Measurements from ENCODE around the gene RXRA.

The RXRA gene

GRCh38 chr9:134325813-134326723, at the start of gene RXRA:
RXRA (plus strand) TSS chr9:134326455; CDS start chr9:134326632, 177 bp downstream.
- Histone ChIP-seq H3K9ac (ENCODE audit: low read depth in 1 of 2, low read length in 2 of 2) (peak within 1 kb of the TSS; percentile 90 to 95), H3K27me3 (ENCODE audit: control insufficient read depth in 2 of 2, insufficient read depth in 2 of 2, low read length in 2 of 2) (no peaks in the 10 kb centered on the region), H3K36me3 (ENCODE audit: control insufficient read depth in 2 of 2, insufficient read depth in 2 of 2, low read length in 2 of 2) (no peaks in the 10 kb centered on the region), H3K4me1 (ENCODE audit: control insufficient read depth in 2 of 2, insufficient read depth in 2 of 2, low read length in 2 of 2) (peaks cover 56 to 66% of the 10 kb centered on the region in 2 donors), H3K27ac (ENCODE audit: low read depth in 2 of 2, low read length in 2 of 2) (peak within 1 kb of the TSS; percentile 97), H3K4me3 (ENCODE audit: low read length in 2 of 2) (peak within 1 kb of the TSS; percentile 77 to 79), H3K9me3 (ENCODE audit: control insufficient read depth in 2 of 2, low read length in 2 of 2) (no peaks in the 10 kb centered on the region)

DNA sequence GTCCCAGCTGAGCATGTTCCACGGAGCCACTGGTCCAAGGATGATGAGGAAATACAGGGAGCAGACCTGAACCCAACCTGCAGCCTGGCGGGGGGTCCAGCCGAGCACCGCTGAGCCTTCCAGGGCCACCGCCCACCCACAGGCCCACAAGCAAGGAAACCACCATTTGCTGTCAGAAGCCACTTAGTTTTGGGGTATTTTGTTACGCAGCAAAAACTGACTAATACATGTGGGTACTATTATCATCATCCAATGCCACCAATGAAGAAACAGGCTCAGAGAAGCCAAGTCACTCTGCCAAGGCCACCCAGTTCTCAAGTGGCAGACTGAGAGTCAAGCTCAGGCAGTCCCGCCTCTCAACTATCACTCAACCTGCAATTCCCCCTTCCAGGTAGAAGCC, 48.0 kb upstream of the RXRA start:
- Histone ChIP-seq H3K4me1 (ENCODE audit: control insufficient read depth in 2 of 2, insufficient read depth in 2 of 2, low read length in 2 of 2) (peaks cover 0 to 4% of the 10 kb centered on the region in 2 donors), H3K4me3 (ENCODE audit: low read length in 2 of 2) (no peak overlapping the region), H3K27ac (ENCODE audit: low read depth in 2 of 2, low read length in 2 of 2) (no peak overlapping the region), H3K27me3 (ENCODE audit: control insufficient read depth in 2 of 2, insufficient read depth in 2 of 2, low read length in 2 of 2) (peaks cover 0 to 4% of the 10 kb centered on the region in 2 donors), H3K36me3 (ENCODE audit: control insufficient read depth in 2 of 2, insufficient read depth in 2 of 2, low read length in 2 of 2) (no peaks in the 10 kb centered on the region), H3K9me3 (ENCODE audit: control insufficient read depth in 2 of 2, low read length in 2 of 2) (no peaks in the 10 kb centered on the region), H3K9ac (ENCODE audit: low read depth in 1 of 2, low read length in 2 of 2) (no peak overlapping the region)

- Histone ChIP-seq H3K4me1 (ENCODE audit: control insufficient read depth in 2 of 2, insufficient read depth in 2 of 2, low read length in 2 of 2) (peaks cover 0 to 7% of the 10 kb centered on the region in 2 donors), H3K9ac (ENCODE audit: low read depth in 1 of 2, low read length in 2 of 2) (no peak overlapping the region), H3K9me3 (ENCODE audit: control insufficient read depth in 2 of 2, low read length in 2 of 2) (no peaks in the 10 kb centered on the region), H3K4me3 (ENCODE audit: low read length in 2 of 2) (no peak overlapping the region), H3K36me3 (ENCODE audit: control insufficient read depth in 2 of 2, insufficient read depth in 2 of 2, low read length in 2 of 2) (no peaks in the 10 kb centered on the region), H3K27me3 (ENCODE audit: control insufficient read depth in 2 of 2, insufficient read depth in 2 of 2, low read length in 2 of 2) (peaks cover 2 to 4% of the 10 kb centered on the region in 2 donors), H3K27ac (ENCODE audit: low read depth in 2 of 2, low read length in 2 of 2) (no peak overlapping the region)
Measured at GRCh38 chr9:134278974-134279640, 47.1 kb upstream of the RXRA start.

GRCh38 chr9:134282138-134282650, 44.1 kb upstream of the RXRA start:
- no peaks in the 10 kb centered on the region for H3K9me3 ChIP-seq (ENCODE audit: control insufficient read depth in 2 of 2, low read length in 2 of 2)
- peaks cover under 1 to 2% of the 10 kb centered on the region in 2 donors for H3K27me3 ChIP-seq (ENCODE audit: control insufficient read depth in 2 of 2, insufficient read depth in 2 of 2, low read length in 2 of 2)
- no peak overlapping the region for H3K4me3 ChIP-seq (ENCODE audit: low read length in 2 of 2)
- H3K27ac ChIP-seq (ENCODE audit: low read depth in 2 of 2, low read length in 2 of 2), result no peak overlapping the region
- no peaks in the 10 kb centered on the region for H3K36me3 ChIP-seq (ENCODE audit: control insufficient read depth in 2 of 2, insufficient read depth in 2 of 2, low read length in 2 of 2)
- H3K4me1 ChIP-seq (ENCODE audit: control insufficient read depth in 2 of 2, insufficient read depth in 2 of 2, low read length in 2 of 2), result peaks cover 0 to 7% of the 10 kb centered on the region in 2 donors
- H3K9ac ChIP-seq (ENCODE audit: low read depth in 1 of 2, low read length in 2 of 2), result no peak overlapping the region

DNA sequence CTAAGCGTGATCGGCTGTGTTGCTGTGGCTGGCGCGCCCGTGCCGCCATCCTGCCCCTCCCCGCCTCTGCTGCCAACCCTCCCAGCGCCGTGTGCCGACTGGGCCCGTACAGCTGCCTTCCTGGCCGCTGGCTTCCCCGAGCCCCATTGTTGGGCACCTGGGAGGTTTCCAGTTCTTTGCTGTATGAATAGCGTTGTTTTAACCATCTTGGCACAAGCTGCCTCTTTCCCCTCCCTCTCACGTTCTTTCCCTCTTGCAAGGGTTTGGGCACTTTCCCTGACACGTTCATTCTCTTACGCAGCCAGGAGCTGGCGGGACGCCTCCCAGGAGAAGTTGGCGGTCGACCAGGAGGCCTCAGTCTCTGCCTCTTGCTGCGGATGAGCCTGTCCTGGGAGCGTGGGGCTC, 43.1 kb upstream of the RXRA start:
- Histone ChIP-seq H3K9me3 (ENCODE audit: control insufficient read depth in 2 of 2, low read length in 2 of 2) (no peaks in the 10 kb centered on the region), H3K4me1 (ENCODE audit: control insufficient read depth in 2 of 2, insufficient read depth in 2 of 2, low read length in 2 of 2) (peaks cover 0 to 7% of the 10 kb centered on the region in 2 donors), H3K9ac (ENCODE audit: low read depth in 1 of 2, low read length in 2 of 2) (no peak overlapping the region), H3K27ac (ENCODE audit: low read depth in 2 of 2, low read length in 2 of 2) (no peak overlapping the region), H3K36me3 (ENCODE audit: control insufficient read depth in 2 of 2, insufficient read depth in 2 of 2, low read length in 2 of 2) (no peaks in the 10 kb centered on the region), H3K4me3 (ENCODE audit: low read length in 2 of 2) (no peak overlapping the region), H3K27me3 (ENCODE audit: control insufficient read depth in 2 of 2, insufficient read depth in 2 of 2, low read length in 2 of 2) (peaks cover 0 to 2% of the 10 kb centered on the region in 2 donors)

DNA sequence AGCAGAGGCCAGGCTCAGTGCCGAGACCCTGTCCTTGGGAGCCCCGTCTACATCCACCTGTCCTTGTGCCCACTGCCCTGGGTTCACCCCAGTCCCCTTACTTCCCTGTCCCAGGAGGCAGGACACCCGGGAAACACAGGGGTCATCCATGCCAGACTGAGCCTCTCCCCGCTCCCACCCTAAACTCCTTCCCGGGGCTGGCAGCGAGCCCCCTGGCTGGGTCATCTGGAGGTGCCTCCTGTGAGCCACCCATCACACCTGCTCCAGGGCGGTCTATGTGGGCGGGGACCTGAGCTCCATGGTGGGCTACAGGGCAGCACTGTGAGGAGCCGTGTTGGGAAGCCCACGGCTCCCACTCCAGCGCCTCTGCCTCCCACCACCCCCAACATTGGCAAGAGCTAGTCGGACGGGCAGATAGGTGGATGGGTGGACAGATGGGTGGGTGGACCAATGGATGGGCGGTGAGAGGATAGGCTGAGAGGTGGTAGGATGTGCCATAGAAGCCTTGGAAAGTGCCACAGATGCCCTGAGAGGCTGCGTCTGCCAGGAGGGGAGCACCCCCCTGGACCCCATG, 42.5 kb upstream of the RXRA start:
- Histone ChIP-seq H3K9ac (ENCODE audit: low read depth in 1 of 2, low read length in 2 of 2) (no peak overlapping the region), H3K27me3 (ENCODE audit: control insufficient read depth in 2 of 2, insufficient read depth in 2 of 2, low read length in 2 of 2) (peaks cover 0 to 2% of the 10 kb centered on the region in 2 donors), H3K36me3 (ENCODE audit: control insufficient read depth in 2 of 2, insufficient read depth in 2 of 2, low read length in 2 of 2) (no peaks in the 10 kb centered on the region), H3K27ac (ENCODE audit: low read depth in 2 of 2, low read length in 2 of 2) (no peak overlapping the region), H3K4me3 (ENCODE audit: low read length in 2 of 2) (no peak overlapping the region), H3K9me3 (ENCODE audit: control insufficient read depth in 2 of 2, low read length in 2 of 2) (no peaks in the 10 kb centered on the region), H3K4me1 (ENCODE audit: control insufficient read depth in 2 of 2, insufficient read depth in 2 of 2, low read length in 2 of 2) (peaks cover 0 to 7% of the 10 kb centered on the region in 2 donors)

DNA sequence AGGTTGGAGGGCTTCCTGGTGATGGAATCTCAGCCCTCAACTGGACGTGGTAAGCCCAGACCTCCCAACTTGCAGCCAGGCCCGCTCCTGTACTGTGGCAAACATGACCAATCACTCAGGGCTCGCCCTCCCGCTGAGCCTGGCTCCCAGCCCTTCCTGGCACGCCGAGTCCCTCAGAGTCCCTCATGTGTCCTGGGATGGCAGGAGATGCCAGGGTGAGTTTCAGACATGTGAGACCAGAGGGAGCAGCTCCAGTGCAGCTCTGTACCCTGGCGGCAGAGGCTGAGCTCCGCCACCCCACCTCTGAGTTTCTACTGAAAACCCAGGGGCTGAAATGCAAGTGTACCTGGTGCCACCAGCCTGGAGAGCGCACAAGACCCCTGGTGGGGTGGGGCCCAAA, 42.0 kb upstream of the RXRA start:
- peaks cover 0 to 2% of the 10 kb centered on the region in 2 donors for H3K27me3 ChIP-seq (ENCODE audit: control insufficient read depth in 2 of 2, insufficient read depth in 2 of 2, low read length in 2 of 2)
- no peaks in the 10 kb centered on the region for H3K36me3 ChIP-seq (ENCODE audit: control insufficient read depth in 2 of 2, insufficient read depth in 2 of 2, low read length in 2 of 2)
- H3K4me3 ChIP-seq (ENCODE audit: low read length in 2 of 2), result no peak overlapping the region
- no peak overlapping the region for H3K9ac ChIP-seq (ENCODE audit: low read depth in 1 of 2, low read length in 2 of 2)
- peaks cover 0 to 7% of the 10 kb centered on the region in 2 donors for H3K4me1 ChIP-seq (ENCODE audit: control insufficient read depth in 2 of 2, insufficient read depth in 2 of 2, low read length in 2 of 2)
- no peaks in the 10 kb centered on the region for H3K9me3 ChIP-seq (ENCODE audit: control insufficient read depth in 2 of 2, low read length in 2 of 2)
- no peak overlapping the region for H3K27ac ChIP-seq (ENCODE audit: low read depth in 2 of 2, low read length in 2 of 2)

DNA sequence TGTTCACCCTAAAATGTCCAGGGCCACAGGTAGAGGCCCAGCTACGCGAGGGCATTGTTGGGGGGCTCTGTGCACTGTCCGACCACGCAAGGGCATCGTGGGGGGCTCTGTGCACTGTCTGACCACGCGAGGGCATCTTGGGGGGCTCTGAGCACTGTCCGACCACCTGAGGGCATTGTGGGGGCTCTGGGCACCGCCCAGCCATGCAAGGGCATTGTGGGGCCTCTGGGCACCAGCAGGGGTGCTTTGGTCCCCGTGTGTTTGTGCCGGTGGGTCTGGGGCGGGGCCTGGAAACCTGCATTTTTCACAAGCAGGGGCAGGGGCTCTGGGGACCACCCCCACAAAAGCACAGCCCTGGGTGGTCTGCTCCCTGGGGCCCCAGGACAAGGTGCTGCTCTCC, 41.5 kb upstream of the RXRA start:
- H3K27ac ChIP-seq (ENCODE audit: low read depth in 2 of 2, low read length in 2 of 2), result no peak overlapping the region
- H3K36me3 ChIP-seq (ENCODE audit: control insufficient read depth in 2 of 2, insufficient read depth in 2 of 2, low read length in 2 of 2), result no peaks in the 10 kb centered on the region
- H3K4me1 ChIP-seq (ENCODE audit: control insufficient read depth in 2 of 2, insufficient read depth in 2 of 2, low read length in 2 of 2), result peaks cover 0 to 7% of the 10 kb centered on the region in 2 donors
- H3K4me3 ChIP-seq (ENCODE audit: low read length in 2 of 2), result no peak overlapping the region
- H3K9me3 ChIP-seq (ENCODE audit: control insufficient read depth in 2 of 2, low read length in 2 of 2), result no peaks in the 10 kb centered on the region
- no peak overlapping the region for H3K9ac ChIP-seq (ENCODE audit: low read depth in 1 of 2, low read length in 2 of 2)
- H3K27me3 ChIP-seq (ENCODE audit: control insufficient read depth in 2 of 2, insufficient read depth in 2 of 2, low read length in 2 of 2), result peaks cover 0 to 2% of the 10 kb centered on the region in 2 donors

DNA sequence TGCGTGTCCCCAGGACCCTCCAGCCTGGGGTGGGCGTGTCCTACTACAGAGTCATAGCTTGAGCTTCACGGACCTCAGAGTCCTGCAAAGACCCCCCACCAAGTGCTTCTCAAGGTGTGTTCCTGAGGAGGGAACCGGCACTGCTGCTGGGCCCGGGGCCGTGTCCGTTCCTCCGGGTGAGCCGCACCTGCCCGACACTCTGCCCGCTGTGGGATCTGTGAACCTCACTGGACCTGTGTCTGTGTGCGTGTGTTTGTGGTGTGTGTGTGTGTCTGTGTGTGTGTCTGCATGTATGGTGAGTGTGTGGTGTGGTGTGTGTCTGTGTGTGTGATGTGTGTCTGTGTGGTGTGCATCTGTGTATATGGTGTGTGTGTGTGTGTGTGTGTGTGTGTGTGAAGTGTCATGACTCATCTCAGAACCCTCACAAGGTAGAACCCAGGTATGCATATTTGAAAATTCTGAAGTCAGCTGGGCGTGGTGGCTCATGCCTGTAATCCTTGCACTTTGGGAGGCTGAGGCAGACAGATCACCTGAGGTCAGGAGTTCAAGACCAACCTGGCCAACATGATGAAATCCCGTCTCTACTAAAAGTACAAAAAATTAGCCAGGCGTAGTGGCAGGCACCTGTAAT, 40.9 kb upstream of the RXRA start:
- H3K4me3 ChIP-seq (ENCODE audit: low read length in 2 of 2), result no peak overlapping the region
- no peak overlapping the region for H3K9ac ChIP-seq (ENCODE audit: low read depth in 1 of 2, low read length in 2 of 2)
- H3K27ac ChIP-seq (ENCODE audit: low read depth in 2 of 2, low read length in 2 of 2), result no peak overlapping the region
- peaks cover 0 to 2% of the 10 kb centered on the region in 2 donors for H3K27me3 ChIP-seq (ENCODE audit: control insufficient read depth in 2 of 2, insufficient read depth in 2 of 2, low read length in 2 of 2)
- H3K4me1 ChIP-seq (ENCODE audit: control insufficient read depth in 2 of 2, insufficient read depth in 2 of 2, low read length in 2 of 2), result peaks cover 0 to 7% of the 10 kb centered on the region in 2 donors
- H3K9me3 ChIP-seq (ENCODE audit: control insufficient read depth in 2 of 2, low read length in 2 of 2), result no peaks in the 10 kb centered on the region
- H3K36me3 ChIP-seq (ENCODE audit: control insufficient read depth in 2 of 2, insufficient read depth in 2 of 2, low read length in 2 of 2), result no peaks in the 10 kb centered on the region
